ENCODE results near the gene GPRASP3. TPM values are rescaled to one million over a fixed set of nuclear protein-coding genes. Genes with fewer than 3 reads are reported as not detected.
"Not testable (repeated sequence)": the region's sequence is repeated elsewhere in the genome, so short reads cannot be mapped to it uniquely, and the experiment has no call there.

GPRASP3 gene
- 0.71 and 0.86 TPM in 2 replicates for total RNA-seq (2014; rRNA removed; shearing (Covaris generic))

DNA sequence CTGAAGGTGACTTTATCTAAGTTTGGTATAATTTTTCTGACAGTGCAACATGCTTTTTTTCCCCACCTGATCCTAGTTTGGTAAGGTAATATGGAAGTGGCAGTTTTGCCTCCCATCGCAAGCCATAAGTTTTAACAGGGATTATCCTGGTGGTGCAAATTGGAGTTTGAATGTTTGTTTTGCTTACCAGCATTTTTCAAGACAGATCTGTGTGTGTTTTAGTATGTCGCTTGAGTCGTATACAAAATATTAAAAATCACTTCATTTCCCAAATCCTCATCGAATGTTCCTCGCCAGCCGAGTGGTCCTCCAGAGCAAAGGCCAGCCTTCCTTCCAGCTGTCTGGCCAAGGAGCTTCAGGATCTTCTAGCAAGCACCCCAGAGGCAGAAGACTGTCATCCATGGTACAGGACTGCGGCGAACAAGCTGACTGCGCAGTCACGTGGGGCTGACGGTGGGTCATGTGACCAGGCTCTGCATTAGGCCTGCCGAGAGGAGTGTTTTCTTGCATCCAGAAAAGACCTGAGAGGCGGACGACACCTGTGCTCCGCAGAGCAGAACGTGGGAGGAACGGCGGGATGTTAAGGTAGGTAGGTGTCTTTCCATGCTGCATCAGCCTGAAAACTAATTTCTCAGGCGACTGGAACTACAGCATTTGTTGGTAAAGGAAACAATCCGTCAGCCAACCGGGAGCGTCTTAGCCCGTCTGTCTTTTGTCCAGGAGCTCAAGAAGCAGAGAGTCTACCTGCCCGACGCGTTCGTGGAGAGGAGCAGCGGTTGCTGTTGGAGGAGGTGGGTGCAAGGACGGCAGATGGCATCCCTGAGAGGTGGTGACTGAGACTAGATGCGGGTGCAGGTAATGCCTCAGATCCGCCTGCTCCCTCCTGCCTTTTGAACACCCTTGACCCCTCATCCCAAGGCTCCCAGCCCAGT, at the start of gene GPRASP3:
GPRASP3 (plus strand) TSS at position 507 of the 932 bp plus-strand sequence. CDS start 28,253 bp downstream, outside the sequence.
- no peak for DNase-seq (ENCODE audit: low spot score)

DNA sequence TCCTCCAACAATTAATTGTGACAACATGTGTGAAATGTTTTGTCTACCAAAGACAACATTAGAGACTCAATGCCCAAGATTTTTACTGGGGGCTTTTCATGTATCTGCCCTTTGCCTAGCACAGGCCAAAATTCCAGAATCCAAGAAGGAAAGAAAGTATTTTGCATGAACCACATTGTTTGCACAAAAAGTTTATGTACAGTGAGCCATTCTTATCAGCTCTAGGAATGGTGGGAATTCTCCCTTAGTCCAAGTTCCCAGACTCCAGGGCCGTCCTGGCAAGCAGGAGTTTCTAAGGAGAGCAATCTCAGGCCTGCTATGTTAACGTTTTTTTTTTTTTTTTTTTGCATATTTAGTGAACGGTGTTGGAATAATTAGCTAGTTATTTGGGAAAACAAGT, 47.7 kb upstream of the GPRASP3 start:
- no peak for DNase-seq (ENCODE audit: low spot score)

GRCh38 chrX:102677479-102677878, 43.1 kb upstream of the GPRASP3 start:
- not testable (repeated sequence) for DNase-seq (ENCODE audit: low spot score)

GRCh38 chrX:102684772-102685520, 35.6 kb upstream of the GPRASP3 start:
- no peak for DNase-seq (ENCODE audit: low spot score)

DNA sequence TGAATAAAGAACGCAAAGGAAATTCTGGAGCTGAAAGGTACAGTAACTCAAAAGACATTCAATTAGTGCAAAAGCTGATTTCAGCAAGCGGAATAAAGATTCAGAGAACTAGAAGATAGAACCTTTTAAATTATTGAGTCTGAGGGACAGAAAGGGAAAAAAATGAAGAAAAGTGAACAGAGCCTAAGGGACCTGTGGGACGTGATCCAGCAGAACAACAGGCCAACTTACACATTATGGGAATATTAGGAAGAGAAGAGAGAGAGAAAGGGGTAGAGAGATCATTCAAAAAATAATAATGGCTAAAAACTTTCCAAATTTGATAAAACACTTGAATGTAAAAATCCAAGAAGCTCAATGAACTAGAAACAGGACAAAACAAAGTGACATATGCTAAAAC, 25.8 kb upstream of the GPRASP3 start:
- no peak for DNase-seq (ENCODE audit: low spot score)

- DNase-seq (ENCODE audit: low spot score), result no peak
Observed at GRCh38 chrX:102696306-102696705, 24.2 kb upstream of the GPRASP3 start.

DNA sequence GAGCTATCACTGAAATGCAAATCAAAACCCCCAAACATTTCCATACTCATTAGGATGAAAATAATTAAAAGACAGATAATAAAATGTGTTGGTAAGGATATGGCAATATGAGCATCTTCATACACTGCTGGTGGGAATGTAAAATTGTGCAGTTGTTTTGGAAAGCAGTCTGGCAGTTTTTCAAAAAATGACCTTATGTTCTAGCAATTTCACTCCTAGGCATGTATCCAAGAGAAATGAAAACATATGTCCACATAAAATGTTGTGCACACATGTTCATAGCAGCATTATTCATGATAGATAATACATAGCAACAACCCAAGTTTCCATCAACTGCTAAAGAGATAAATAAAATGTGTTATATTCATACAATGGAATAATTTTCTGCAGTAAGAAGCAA, 23.0 kb upstream of the GPRASP3 start:
- no peak for DNase-seq (ENCODE audit: low spot score)

GRCh38 chrX:102708900-102709299, 11.6 kb upstream of the GPRASP3 start:
- DNase-seq (ENCODE audit: low spot score), result no peak

- no peak for DNase-seq (ENCODE audit: low spot score)
Observed at GRCh38 chrX:102711872-102712215, 8.7 kb upstream of the GPRASP3 start.

DNA sequence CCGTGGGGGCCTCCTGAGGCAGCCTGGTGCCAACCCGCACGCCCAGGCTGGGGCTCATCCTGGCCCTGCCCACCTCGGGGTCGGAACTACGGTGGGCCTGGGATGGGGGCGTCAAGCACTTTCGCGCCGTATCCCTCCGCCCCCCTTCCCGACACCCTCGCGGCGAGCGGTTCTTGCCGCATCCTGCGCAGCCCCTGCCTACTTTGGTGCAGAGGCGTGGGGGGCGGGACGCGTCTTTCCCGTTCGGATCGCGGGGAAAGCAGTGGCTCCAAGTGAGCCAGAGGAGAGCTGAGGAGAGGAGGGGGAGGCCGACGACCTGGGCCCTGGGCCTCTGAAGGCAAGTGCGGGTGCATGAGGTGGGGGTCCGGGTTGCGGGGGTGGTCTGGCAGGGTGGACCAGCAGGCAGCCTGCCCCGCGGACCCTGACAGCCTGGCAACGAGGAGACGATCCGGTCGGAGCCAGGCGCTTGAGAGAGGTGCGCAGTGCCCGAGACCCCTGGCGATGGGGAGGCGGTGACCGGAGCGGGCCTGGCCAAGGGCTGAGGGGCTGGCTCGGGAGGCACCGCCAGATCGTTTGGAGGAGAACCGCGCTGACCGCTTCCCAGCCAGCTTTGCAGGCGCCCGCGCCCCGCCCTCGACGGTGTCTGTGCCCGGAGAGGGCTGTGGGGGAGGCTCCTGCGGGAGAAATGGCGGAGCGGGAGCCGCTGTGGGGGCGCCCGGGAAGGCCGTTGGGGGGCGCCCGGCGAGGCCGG, 8.2 kb upstream of the GPRASP3 start, which contains the start of gene GPRASP2:
GPRASP2 (plus strand) TSS at position 233 of the 751 bp plus-strand sequence. CDS start 2,422 bp downstream, outside the sequence.
- no peak for DNase-seq (ENCODE audit: low spot score)

DNA sequence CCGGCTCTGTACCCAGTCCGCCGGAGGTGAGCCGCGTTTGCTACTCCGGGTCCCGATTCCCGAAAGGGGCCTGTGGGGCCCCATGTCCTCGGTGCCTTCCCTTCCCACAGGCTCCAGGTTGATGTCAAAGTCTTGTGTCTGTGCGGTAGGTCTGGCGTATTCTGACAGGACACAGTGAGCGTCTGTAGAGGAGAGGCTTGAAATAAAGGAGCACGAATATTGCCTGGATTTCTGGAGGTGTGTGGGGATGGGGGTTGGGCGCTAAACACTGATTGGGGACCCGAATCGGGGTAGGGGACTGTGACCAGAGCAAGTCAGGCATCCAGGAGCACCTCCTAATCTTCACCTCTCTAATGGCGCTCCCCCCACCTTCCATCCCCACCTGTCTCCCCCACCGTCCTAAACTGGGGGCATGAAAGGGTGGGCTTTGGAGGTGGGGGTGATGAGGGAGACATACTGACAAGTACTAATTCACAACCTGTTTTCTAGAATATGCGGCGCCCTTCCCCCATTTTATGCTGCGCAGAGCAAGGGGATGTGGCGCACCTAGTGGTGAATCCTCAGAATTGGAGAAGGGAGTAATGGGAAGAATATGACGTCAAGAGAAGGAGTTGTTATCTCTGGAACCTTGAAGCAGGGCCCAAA, 7.4 kb upstream of the GPRASP3 start:
- DNase-seq (ENCODE audit: low spot score), result peak; percentile 20

- DNase-seq (ENCODE audit: low spot score), result no peak
Observed at GRCh38 chrX:102714994-102715393, 5.5 kb upstream of the GPRASP3 start.

- no peak for DNase-seq (ENCODE audit: low spot score)
Observed at GRCh38 chrX:102715967-102716366, 4.6 kb upstream of the GPRASP3 start.

DNA sequence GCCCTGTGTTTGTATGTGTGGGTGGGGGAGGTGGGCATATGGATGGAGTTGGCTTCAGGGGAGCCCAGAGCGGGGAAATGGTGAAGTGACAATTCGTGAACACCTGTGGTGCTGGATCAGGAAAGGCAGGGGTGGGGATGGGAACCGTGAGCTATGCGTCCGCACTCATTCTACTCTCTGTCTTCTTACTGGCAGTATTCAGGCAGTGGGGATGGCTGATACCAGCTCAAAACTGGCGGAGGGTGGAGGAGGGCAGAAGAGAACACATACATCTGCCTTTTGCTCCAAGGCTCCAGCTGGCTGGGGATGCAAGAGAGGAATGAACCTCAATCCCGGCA, 595 bp downstream of the GPRASP3 start:
- DNase-seq (ENCODE audit: low spot score), result not testable (repeated sequence)

DNA sequence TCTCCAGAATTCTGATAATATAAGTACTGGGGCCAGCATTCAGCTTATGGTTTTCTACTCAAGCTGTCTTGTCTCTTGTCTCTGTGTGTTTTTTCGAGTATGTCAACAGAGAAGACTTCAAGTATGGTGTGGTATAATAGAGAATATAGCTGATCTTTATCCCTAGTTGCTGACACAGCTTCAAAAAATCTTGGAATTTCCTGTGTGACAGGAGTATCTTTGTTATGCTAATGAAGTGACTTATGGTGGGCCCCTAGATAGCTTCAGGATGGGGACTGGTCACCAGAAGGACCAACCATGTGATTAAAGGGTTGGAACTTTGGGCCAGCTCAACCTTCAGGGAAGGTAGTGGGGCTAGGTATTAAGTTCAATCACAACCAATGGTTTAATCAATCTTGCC, 2.9 kb downstream of the GPRASP3 start:
- peak; percentile 0 for DNase-seq (ENCODE audit: low spot score)

GRCh38 chrX:102727761-102728160, 7.2 kb downstream of the GPRASP3 start:
- DNase-seq (ENCODE audit: low spot score), result no peak

GRCh38 chrX:102728646-102729045, 8.1 kb downstream of the GPRASP3 start:
- no peak for DNase-seq (ENCODE audit: low spot score)

GRCh38 chrX:102739657-102740056, 19.1 kb downstream of the GPRASP3 start:
- no peak for DNase-seq (ENCODE audit: low spot score)

DNA sequence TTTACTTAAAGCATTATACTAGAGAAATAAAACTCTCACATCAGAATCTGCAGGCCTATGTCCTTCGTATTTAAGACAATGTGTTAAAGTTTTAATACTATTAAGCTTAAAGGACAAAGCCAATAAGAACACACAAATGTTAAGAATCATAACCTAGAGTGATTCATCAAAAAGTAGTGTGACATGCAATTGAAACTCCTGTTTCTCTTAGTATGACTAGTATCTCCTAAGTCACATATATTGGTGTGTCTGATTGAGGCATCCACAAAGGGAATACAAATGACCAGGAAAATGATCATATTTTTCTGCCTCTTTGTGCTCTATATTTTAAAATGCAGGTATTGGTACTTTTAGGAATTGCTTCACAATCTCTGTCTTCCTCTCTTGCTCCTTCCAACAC, 23.8 kb downstream of the GPRASP3 start:
- no peak for DNase-seq (ENCODE audit: low spot score)

- no peak for DNase-seq (ENCODE audit: low spot score)
Observed at GRCh38 chrX:102745513-102745856, 24.9 kb downstream of the GPRASP3 start.

DNA sequence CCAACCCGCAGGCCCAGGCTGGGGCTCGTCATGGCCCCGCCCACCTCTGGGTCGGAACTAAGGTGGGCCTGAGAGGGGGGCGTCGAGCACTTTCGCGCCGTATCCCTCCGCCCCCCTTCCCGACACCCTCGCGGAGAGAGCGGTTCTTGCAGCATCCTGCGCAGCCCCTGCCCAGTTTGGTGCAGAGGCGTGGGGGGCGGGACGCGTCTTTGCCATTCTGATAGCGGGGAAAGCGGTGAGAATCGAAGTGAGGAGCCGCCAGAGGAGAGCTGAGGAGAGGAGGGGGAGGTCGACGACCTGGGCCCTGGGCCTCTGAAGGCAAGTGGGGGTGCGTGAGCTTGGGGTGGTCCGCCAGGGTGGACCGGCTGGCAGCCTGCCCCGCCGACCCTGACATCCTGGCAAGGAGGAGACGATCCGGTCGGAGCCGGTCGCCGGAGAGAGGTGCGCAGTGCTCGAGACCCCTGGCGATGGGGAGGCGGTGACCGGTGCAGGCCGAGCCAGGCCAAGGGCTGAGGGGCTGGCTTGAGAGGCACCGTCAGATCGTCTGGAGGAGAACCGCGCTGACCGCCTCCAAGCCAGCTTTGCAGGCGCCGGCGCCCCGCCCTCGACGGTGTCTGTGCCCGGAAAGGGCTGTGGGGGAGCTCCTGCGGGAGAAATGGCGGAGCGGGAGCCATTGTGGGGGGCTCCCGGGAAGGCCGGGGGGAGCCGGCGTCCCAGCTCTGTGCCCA, 25.5 kb downstream of the GPRASP3 start:
- no peak for DNase-seq (ENCODE audit: low spot score)
